T-cell (primary cell): ENCODE data around the gene RABEP1. TPM values are rescaled to one million over a fixed set of nuclear protein-coding genes. Genes with fewer than 3 reads are reported as not detected.
A peak's percentile ranks its signal among the peaks of the same experiment; 100 is the strongest.

ENCODE experiments used
- ATAC-seq, 4 experiments: fragments of 200-7000 bp in 3 of 4; fragments of 150-1000 bp in 1 of 4; cut with Tn5 transposase; replicated peaks in 1 of 4; 1 replicate in 3 of 4; 2 replicates in 1 of 4; pipeline ENCODE4 v1.10.0; 2021; ENCODE audit warnings: moderate library complexity in 3 of 4, mild to moderate bottlenecking in 2 of 4, moderate number of reproducible peaks in 1 of 4
- CTCF ChIA-PET, 2 donors: fragments of 300-600 bp; sonication (Branson Sonifier 250); formaldehyde crosslinking; loops; one replicate each; lab custom pipeline; 2022; ENCODE audit warnings: antibody characterized with exemption in 2 of 2; lab: Charles Lee
- POLR2A ChIA-PET, 2 donors: fragments of 300-600 bp; sonication (Branson Sonifier 250); formaldehyde crosslinking; loops; one replicate each; lab custom pipeline; 2022; ENCODE audit warnings: antibody characterized with exemption in 2 of 2; lab: Charles Lee
- DNase-seq, 35 experiments: peaks; one replicate each; pipeline versions ENCODE4 v3.0.0 to v3.0.0-alpha.2; 2013 to 2023
- H3K27ac ChIP-seq: one replicate; pipeline ENCODE4 v1.5.1; 2013; ENCODE audit warnings: low read length
- H3K27me3 ChIP-seq, 2 experiments: replicated peaks in 1 of 2; 1 replicate in 1 of 2; 2 replicates in 1 of 2; pipeline versions ENCODE4 v1.6.1 to v1.7.0; 2013; ENCODE audit warnings: low read length in 1 of 2, mixed read lengths in 1 of 2; ENCODE audit not compliant: control insufficient read depth in 2 of 2, insufficient read depth in 2 of 2; ENCODE audit errors: extremely low read depth in 1 of 2
- H3K36me3 ChIP-seq, 2 donors: 1 replicate in 1 of 2; 2 replicates in 1 of 2; pipeline versions ENCODE4 v1.6.1 to v1.7.0; 2013; ENCODE audit warnings: low read length in 1 of 2; ENCODE audit not compliant: control insufficient read depth in 2 of 2, insufficient read depth in 1 of 2; ENCODE audit errors: extremely low read depth in 1 of 2
- H3K4me1 ChIP-seq, 2 experiments: 1 replicate in 1 of 2; 2 replicates in 1 of 2; pipeline versions ENCODE4 v1.6.1 to v1.7.0; 2013; ENCODE audit warnings: low read length in 2 of 2, mixed read lengths in 1 of 2; ENCODE audit not compliant: insufficient read depth in 2 of 2, control insufficient read depth in 1 of 2; ENCODE audit errors: extremely low read depth in 1 of 2
- H3K4me3 ChIP-seq, 2 donors: 1 replicate in 1 of 2; 2 replicates in 1 of 2; pipeline versions ENCODE4 v1.5.1 to v1.7.0; 2013; ENCODE audit warnings: mild to moderate bottlenecking in 2 of 2, low read length in 1 of 2, moderate library complexity in 1 of 2; ENCODE audit not compliant: control insufficient read depth in 1 of 2; ENCODE audit errors: extremely low read depth in 1 of 2
- H3K9me3 ChIP-seq: 2 replicates; pipeline ENCODE4 v1.7.0; 2013
- H3K27ac Mint-ChIP-seq, 2 donors: one replicate each; pipeline ENCODE4 v1.8.0; 2020 to 2021; ENCODE audit warnings: mild to moderate bottlenecking in 2 of 2, mixed read lengths in 2 of 2
- H3K27me3 Mint-ChIP-seq, 2 donors: one replicate each; pipeline ENCODE4 v1.8.0; 2021 to 2022; ENCODE audit warnings: mixed read lengths in 2 of 2
- H3K36me3 Mint-ChIP-seq: one replicate; pipeline ENCODE4 v1.8.0; 2021; ENCODE audit warnings: mixed read lengths
- H3K4me1 Mint-ChIP-seq, 3 donors: one replicate each; pipeline ENCODE4 v1.8.0; 2020 to 2022; ENCODE audit warnings: mixed read lengths in 3 of 3, mild to moderate bottlenecking in 1 of 3
- H3K4me3 Mint-ChIP-seq, 3 donors: one replicate each; pipeline ENCODE4 v1.8.0; 2020 to 2022; ENCODE audit warnings: mild to moderate bottlenecking in 3 of 3, mixed read lengths in 3 of 3, moderate library complexity in 3 of 3
- H3K9me3 Mint-ChIP-seq, 3 donors: one replicate each; pipeline ENCODE4 v1.8.0; 2020 to 2022; ENCODE audit warnings: mixed read lengths in 3 of 3
- WGBS: methylation state at CpG from one replicate; pipeline ENCODE4 v1.1.5; 2013; ENCODE audit warnings: missing lambda C conversion rate; ENCODE audit not compliant: insufficient coverage; 5-methylcytosine and 5-hydroxymethylcytosine counted together
- total RNA-seq, 35 experiments: library from RNA in 6 of 35; stranded (reverse) in 6 of 35; fragments of 120-200 nt in 1 of 35; gene quantifications; one replicate each; pipeline versions ENCODE4 v1.2.1 to v1.2.4 and lab custom pipeline; 2013 to 2026

The RABEP1 gene
- total RNA-seq, 5 donors from 2014 or later (not counting 1 experiment from before 2014, with no cell fraction given): 39.1 to 48.1 (median 47.7) TPM

DNA sequence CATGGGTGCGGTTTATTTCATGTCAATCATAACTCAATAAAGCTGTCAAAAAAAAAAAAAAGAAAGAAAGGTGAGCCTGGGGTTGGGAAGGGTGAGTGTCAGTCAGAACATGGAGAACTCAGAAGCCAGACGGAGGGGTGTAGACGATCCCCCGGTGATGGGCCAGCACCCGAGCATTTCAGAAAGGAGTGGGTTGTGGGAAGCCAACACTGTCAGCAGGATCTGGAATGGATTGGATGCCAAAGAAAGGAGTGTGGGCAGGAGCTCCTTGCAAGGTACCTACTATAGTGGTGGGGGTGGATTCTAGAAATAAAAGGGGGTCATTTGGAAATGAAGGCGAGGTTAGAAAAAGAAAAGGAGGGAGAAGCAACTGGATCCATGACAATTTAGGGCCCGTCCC, 27.7 kb upstream of the RABEP1 start:
- H3K4me3 Mint-ChIP-seq: no peak overlapping the region
- H3K27me3 Mint-ChIP-seq: no peaks in the 10 kb centered on the region
- Histone ChIP-seq H3K4me3 (no peak overlapping the region), H3K36me3 (no peaks in the 10 kb centered on the region), H3K9me3 (no peaks in the 10 kb centered on the region), H3K4me1 (peaks cover 8 to 17% of the 10 kb centered on the region in 2 experiments), H3K27me3 (peaks cover 0 to 2% of the 10 kb centered on the region in 2 experiments), H3K27ac (no peak overlapping the region)
- no peak overlapping the region for H3K27ac Mint-ChIP-seq
- ATAC-seq: no peak
- no peaks in the 10 kb centered on the region for H3K36me3 Mint-ChIP-seq
- no peak for DNase-seq
- H3K4me1 Mint-ChIP-seq: peaks cover 12 to 18% (median 14%) of the 10 kb centered on the region in 3 donors
- ChIA-PET CTCF (interaction anchor here in 1 of 2 donors (0.9 kb wide), 1 partner anchor 14 kb away, joined by 4 read pairs; no protein-coding TSS in a partner anchor), POLR2A (no interaction called here)
- WGBS: 73% methylated on average over 5 of the region's 7 CpGs
- H3K9me3 Mint-ChIP-seq: no peaks in the 10 kb centered on the region

GRCh38 chr17:5254903-5255521, 27.1 kb upstream of the RABEP1 start:
- ATAC-seq (peak in 1 of 4 experiments; percentile 9), DNase-seq (no peak)
- Mint-ChIP-seq H3K4me1 (peaks cover 7 to 13% (median 8%) of the 10 kb centered on the region in 3 donors), H3K27me3 (no peaks in the 10 kb centered on the region), H3K27ac (peak overlapping the region in 1 of 2 donors; percentile 1), H3K36me3 (no peaks in the 10 kb centered on the region), H3K4me3 (no peak overlapping the region), H3K9me3 (no peaks in the 10 kb centered on the region)
- Histone ChIP-seq H3K4me1 (peaks cover 8 to 14% of the 10 kb centered on the region in 2 experiments), H3K27ac (no peak overlapping the region), H3K27me3 (peaks cover 0 to 2% of the 10 kb centered on the region in 2 experiments), H3K4me3 (no peak overlapping the region), H3K36me3 (no peaks in the 10 kb centered on the region), H3K9me3 (no peaks in the 10 kb centered on the region)
- CTCF ChIA-PET: interaction anchor here in 1 of 2 donors (0.9 to 1.2 kb wide), 2 partner anchors 13 to 41 kb away, joined by 3 to 4 read pairs; no protein-coding TSS in a partner anchor
- POLR2A ChIA-PET: no interaction called here
- WGBS: 72% methylated on average over 4 of the region's 5 CpGs

- ATAC-seq (no peak), DNase-seq (no peak)
- peaks cover 8 to 14% of the 10 kb centered on the region in 2 experiments for H3K4me1 ChIP-seq
- H3K27me3 Mint-ChIP-seq: no peaks in the 10 kb centered on the region
- ChIA-PET CTCF (no interaction called here), POLR2A (no interaction called here)
- H3K36me3 Mint-ChIP-seq: no peaks in the 10 kb centered on the region
- H3K4me3 ChIP-seq: no peak overlapping the region
- no peak overlapping the region for H3K4me3 Mint-ChIP-seq
- peaks cover 0 to 2% of the 10 kb centered on the region in 2 experiments for H3K27me3 ChIP-seq
- H3K9me3 Mint-ChIP-seq: no peaks in the 10 kb centered on the region
- no peak overlapping the region for H3K27ac ChIP-seq
- no peaks in the 10 kb centered on the region for H3K36me3 ChIP-seq
- H3K4me1 Mint-ChIP-seq: peaks cover 7 to 13% (median 8%) of the 10 kb centered on the region in 3 donors
- H3K9me3 ChIP-seq: no peaks in the 10 kb centered on the region
- H3K27ac Mint-ChIP-seq: no peak overlapping the region
- WGBS: no CpG with 5 or more reads among the region's 5 CpGs
Observed at GRCh38 chr17:5257124-5257523, 25.0 kb upstream of the RABEP1 start.

GRCh38 chr17:5260542-5260941, 21.5 kb upstream of the RABEP1 start:
- Mint-ChIP-seq H3K4me3 (no peak overlapping the region), H3K4me1 (peaks cover 0 to 1% (median 0%) of the 10 kb centered on the region in 3 donors), H3K27me3 (no peaks in the 10 kb centered on the region), H3K36me3 (no peaks in the 10 kb centered on the region), H3K27ac (no peak overlapping the region), H3K9me3 (no peaks in the 10 kb centered on the region)
- no CpG with 5 or more reads among the region's 1 CpG for WGBS
- H3K9me3 ChIP-seq: no peaks in the 10 kb centered on the region
- POLR2A ChIA-PET: interaction anchor here in 1 of 2 donors (0.5 kb wide), 1 partner anchor 13 kb away, joined by 3 read pairs; no protein-coding TSS in a partner anchor
- CTCF ChIA-PET: no interaction called here
- H3K36me3 ChIP-seq: no peaks in the 10 kb centered on the region
- peaks cover 0 to 2% of the 10 kb centered on the region in 2 experiments for H3K4me1 ChIP-seq
- no peak overlapping the region for H3K4me3 ChIP-seq
- H3K27ac ChIP-seq: no peak overlapping the region
- no peak for DNase-seq
- no peak for ATAC-seq
- peaks cover 0 to 2% of the 10 kb centered on the region in 2 experiments for H3K27me3 ChIP-seq

DNA sequence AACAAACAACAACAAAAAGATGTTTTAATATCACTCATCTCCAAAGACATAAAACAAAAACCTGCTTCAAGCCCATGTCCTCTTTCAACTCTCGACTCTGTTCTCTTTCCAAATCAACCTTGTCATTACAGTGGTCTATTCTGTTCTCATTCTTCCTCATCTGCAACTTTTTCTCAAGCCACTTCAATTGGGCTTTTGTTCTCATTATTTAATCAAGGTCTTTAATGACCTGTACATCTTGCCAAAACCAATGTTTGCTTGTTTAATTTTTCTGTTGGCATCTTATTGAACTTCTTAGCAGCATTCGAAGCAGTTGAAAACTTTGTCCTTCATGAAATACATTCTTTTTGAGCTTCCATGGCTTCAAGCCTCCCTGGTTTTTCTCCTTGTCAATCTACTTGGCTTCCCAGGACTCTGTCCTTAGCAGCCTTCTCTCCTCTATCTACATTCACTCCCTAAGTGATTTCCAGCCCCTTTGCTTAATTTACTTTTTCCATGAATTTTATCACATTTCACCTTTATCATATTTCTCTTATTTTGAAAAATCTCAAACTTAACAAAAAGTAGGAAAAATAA, 19.6 kb upstream of the RABEP1 start:
- Mint-ChIP-seq H3K4me3 (no peak overlapping the region), H3K9me3 (no peaks in the 10 kb centered on the region), H3K4me1 (peaks cover 0 to 1% (median 0%) of the 10 kb centered on the region in 3 donors), H3K36me3 (no peaks in the 10 kb centered on the region), H3K27me3 (no peaks in the 10 kb centered on the region), H3K27ac (no peak overlapping the region)
- DNase-seq (no peak), ATAC-seq (no peak)
- no peak overlapping the region for H3K27ac ChIP-seq
- WGBS: 57% methylated on average over 2 of the region's 2 CpGs
- H3K4me3 ChIP-seq: no peak overlapping the region
- no peaks in the 10 kb centered on the region for H3K36me3 ChIP-seq
- no peaks in the 10 kb centered on the region for H3K9me3 ChIP-seq
- ChIA-PET CTCF (no interaction called here), POLR2A (no interaction called here)
- no peaks in the 10 kb centered on the region for H3K27me3 ChIP-seq
- no peaks in the 10 kb centered on the region for H3K4me1 ChIP-seq

- ATAC-seq (no peak), DNase-seq (no peak)
- no peaks in the 10 kb centered on the region for H3K9me3 Mint-ChIP-seq
- Histone ChIP-seq H3K27ac (no peak overlapping the region), H3K36me3 (no peaks in the 10 kb centered on the region), H3K27me3 (no peaks in the 10 kb centered on the region), H3K4me1 (no peaks in the 10 kb centered on the region), H3K4me3 (no peak overlapping the region), H3K9me3 (no peaks in the 10 kb centered on the region)
- H3K4me3 Mint-ChIP-seq: no peak overlapping the region
- H3K27me3 Mint-ChIP-seq: no peaks in the 10 kb centered on the region
- ChIA-PET CTCF (no interaction called here), POLR2A (interaction anchor here in 1 of 2 donors (0.6 kb wide), 1 partner anchor 550 kb away, joined by 4 read pairs; no protein-coding TSS in a partner anchor)
- WGBS: 60% methylated on average over 1 of the region's 6 CpGs
- H3K4me1 Mint-ChIP-seq: peaks cover 0 to 1% (median 0%) of the 10 kb centered on the region in 3 donors
- no peak overlapping the region for H3K27ac Mint-ChIP-seq
- no peaks in the 10 kb centered on the region for H3K36me3 Mint-ChIP-seq
Observed at GRCh38 chr17:5263441-5263840, 18.6 kb upstream of the RABEP1 start.
